Left lobe of liver (tissue), 2 donors: Measurements from ENCODE around the gene CMTM5. TPM values are rescaled to one million over a fixed set of nuclear protein-coding genes. Genes with fewer than 3 reads are reported as not detected.
"Not testable (repeated sequence)": the region's sequence is repeated elsewhere in the genome, so short reads cannot be mapped to it uniquely, and the experiment has no call there.

Experiments
- ATAC-seq: fragments of 200-7000 bp; cut with Tn5 transposase; one replicate; pipeline ENCODE4 v1.9.1; 2020; ENCODE audit warnings: mild to moderate bottlenecking, moderate library complexity
- DNase-seq: peaks from one replicate; pipeline ENCODE4 v3.0.0-alpha.2; 2020; ENCODE audit warnings: low spot score
- total RNA-seq: library from RNA; stranded (reverse); gene quantifications from one replicate; pipeline ENCODE4 v1.2.1, GENCODE V29; 2021
- donor health status: DM: no; HTN: no; CAD: no; lungs with moderate emphysema.
- donor health status: DM: no; HTN: yes; CAD: no.

Gene CMTM5
- total RNA-seq, 1 donor from 2014 or later: not detected

- DNase-seq: no peak
- no peak for ATAC-seq
Measured at GRCh38 chr14:23411563-23412525, 35.0 kb downstream of the CMTM5 start.

- ATAC-seq: no peak
- DNase-seq: no peak
Measured at GRCh38 chr14:23413681-23414080, 36.8 kb downstream of the CMTM5 start.

- DNase-seq: no peak
- ATAC-seq: peak; percentile 21
Measured at GRCh38 chr14:23414254-23414653, 37.4 kb downstream of the CMTM5 start.

GRCh38 chr14:23414906-23415820 lies 38.3 kb downstream of the CMTM5 start:
- DNase-seq: no peak
- ATAC-seq: no peak

GRCh38 chr14:23415821-23416778 lies 39.3 kb downstream of the CMTM5 start:
- no peak for ATAC-seq
- no peak for DNase-seq

GRCh38 chr14:23416801-23417200 lies 40.0 kb downstream of the CMTM5 start:
- DNase-seq (no peak), ATAC-seq (no peak)

GRCh38 chr14:23417269-23417668 lies 40.4 kb downstream of the CMTM5 start:
- not testable (repeated sequence) for DNase-seq, ATAC-seq

- ATAC-seq (no peak), DNase-seq (no peak)
Measured at GRCh38 chr14:23418021-23418420, 41.2 kb downstream of the CMTM5 start.

- DNase-seq, ATAC-seq: not testable (repeated sequence)
Measured at GRCh38 chr14:23419646-23420045, 42.8 kb downstream of the CMTM5 start.

GRCh38 chr14:23421594-23421993 lies 44.7 kb downstream of the CMTM5 start:
- no peak for ATAC-seq

GRCh38 chr14:23423657-23424056 lies 46.8 kb downstream of the CMTM5 start:
- ATAC-seq (no peak), DNase-seq (no peak)

More at GRCh38 chr14:23421594-23421993, 44.7 kb downstream of the CMTM5 start:
- no peak for DNase-seq

- ATAC-seq (no peak), DNase-seq (no peak)
Measured at GRCh38 chr14:23425169-23425568, 48.3 kb downstream of the CMTM5 start.

- DNase-seq, ATAC-seq: not testable (repeated sequence)
Measured at GRCh38 chr14:23425798-23426197, 49.0 kb downstream of the CMTM5 start.

GRCh38 chr14:23428686-23429495 lies 52.0 kb downstream of the CMTM5 start:
- DNase-seq: no peak
- no peak for ATAC-seq

Other genes with a start within 250 kb of the CMTM5 start
- 6.7 TPM for gene SLC7A8, start 193.4 kb upstream of the CMTM5 start, total RNA-seq
- gene RNF212B, start 139.1 kb upstream of the CMTM5 start, total RNA-seq: not detected
- 8.9 TPM for gene HOMEZ, start 90.9 kb upstream of the CMTM5 start, total RNA-seq
- gene PPP1R3E, start 74.2 kb upstream of the CMTM5 start, total RNA-seq: 11.5 TPM
- 14.0 TPM for gene BCL2L2, start 70.2 kb upstream of the CMTM5 start, total RNA-seq
- gene PABPN1, start 55.6 kb upstream of the CMTM5 start, total RNA-seq: 86.9 TPM
- gene SLC22A17, start 24.2 kb upstream of the CMTM5 start, total RNA-seq: 3.6 TPM
- 0.68 TPM for gene EFS, start 11.9 kb upstream of the CMTM5 start, total RNA-seq
- gene IL25, start 4.2 kb upstream of the CMTM5 start, total RNA-seq: not detected
- not detected for gene MYH6, start 31.2 kb downstream of the CMTM5 start, total RNA-seq
- not detected for gene MYH7, start 58.6 kb downstream of the CMTM5 start, total RNA-seq
- 12.1 TPM for gene NGDN, start 92.7 kb downstream of the CMTM5 start, total RNA-seq
- 0.81 TPM for gene ZFHX2, start 174.7 kb downstream of the CMTM5 start, total RNA-seq
- gene THTPA, start 179.2 kb downstream of the CMTM5 start, total RNA-seq: 11.1 TPM
- 19.3 TPM for gene AP1G2, start 190.7 kb downstream of the CMTM5 start, total RNA-seq
- gene JPH4, start 201.7 kb downstream of the CMTM5 start, total RNA-seq: 0.10 TPM